NCI-H2196 (cell line): ENCODE results near the gene TSPAN14.

Source experiments
- DNase-seq: peaks from one replicate; lab custom pipeline; 2025; ENCODE audit not compliant: unreplicated experiment; lab: John Stamatoyannopoulos, UW

TSPAN14 gene

GRCh38 chr10:80580638-80581468 lies 126.7 kb downstream of the TSPAN14 start:
- DNase-seq: no peak

- DNase-seq: no peak
Measured at GRCh38 chr10:80581469-80581835, 127.3 kb downstream of the TSPAN14 start.

DNA sequence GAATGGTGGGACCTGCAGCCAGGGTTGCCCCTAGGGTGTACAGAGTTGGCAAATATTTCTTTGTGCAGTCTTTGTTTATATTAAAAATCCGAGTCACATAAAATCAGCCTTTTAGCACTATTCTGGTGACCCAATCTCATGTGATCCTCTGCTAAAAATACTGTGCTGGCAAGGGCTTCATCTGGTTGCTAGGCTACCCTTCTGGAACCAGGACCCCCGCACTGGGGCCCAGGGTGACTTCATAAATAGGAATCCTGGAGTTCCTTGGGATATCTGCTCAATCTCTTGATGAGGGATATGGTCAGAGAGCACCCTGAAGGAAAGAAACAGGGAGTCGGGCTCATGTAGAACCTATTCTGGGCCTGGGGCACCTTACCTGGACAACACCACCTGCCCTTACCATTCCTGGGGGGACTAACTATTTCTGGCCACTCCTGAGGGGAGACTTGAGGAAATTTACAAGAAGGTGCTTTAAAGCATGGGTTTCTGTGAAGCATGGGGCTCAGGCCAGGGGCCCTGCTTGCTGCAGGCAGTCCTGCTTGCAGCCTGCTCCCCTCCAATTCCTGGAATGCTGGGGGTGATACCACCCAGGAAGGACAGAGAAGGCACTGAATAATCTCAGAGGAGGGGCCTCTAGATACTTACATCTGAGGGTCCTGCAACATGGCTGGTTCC lies 128.3 kb downstream of the TSPAN14 start:
- DNase-seq: no peak
